Measurements from ENCODE around the gene VRK1.

- no peak for TF ChIP-seq EP300 (IDR thresholded peaks at IDR 0.05; ENCODE audit: borderline replicate concordance)
- TF ChIP-seq MAX (IDR thresholded peaks at IDR 0.05) = no peak
- TF ChIP-seq EGR1 (IDR thresholded peaks at IDR 0.05) = no peak
Observed at GRCh38 chr14:96920023-96920422, 122.8 kb downstream of the VRK1 start.

Measured in Ishikawa (cell line).